ENCODE data around the gene MGARP. TPM values are rescaled to one million over a fixed set of nuclear protein-coding genes. Genes with fewer than 3 reads are reported as not detected.

The MGARP gene
- total RNA-seq, 4 donors from 2014 or later, result 0.71 to 2.1 (median 1.1) TPM

DNA sequence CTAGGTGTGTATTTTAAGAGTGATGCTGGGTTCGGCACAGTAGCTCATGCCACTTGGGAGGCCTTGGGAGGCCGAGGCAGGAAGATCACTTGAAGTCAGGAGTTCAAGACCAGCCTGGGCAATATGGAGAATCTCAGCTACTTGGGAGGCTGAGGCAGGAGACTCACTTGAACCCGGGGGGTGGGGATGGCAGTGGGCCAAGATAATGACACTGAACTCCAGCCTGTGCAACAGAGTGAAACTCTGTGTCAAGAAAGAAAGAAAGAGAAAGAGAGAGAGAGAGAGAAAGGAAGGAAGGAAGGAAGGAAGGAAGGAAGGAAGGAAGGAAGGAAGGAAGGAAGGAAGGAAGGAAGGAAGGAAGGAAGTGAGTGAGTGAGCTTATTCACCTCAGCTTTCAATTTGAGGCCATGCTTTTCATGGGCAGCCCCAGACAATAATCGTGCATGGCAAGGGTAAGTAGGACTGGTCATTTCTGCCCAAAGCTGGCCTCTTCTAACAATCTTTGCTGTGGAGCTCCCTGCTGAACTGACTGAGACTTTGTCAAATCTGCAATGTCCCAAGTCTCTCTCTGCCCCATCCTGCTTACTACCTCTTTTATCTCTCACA, 60.5 kb downstream of the MGARP start:
- TF ChIP-seq POLR2A (IDR thresholded peaks at IDR 0.05), result no peak
- TF ChIP-seq, protein P1, sequence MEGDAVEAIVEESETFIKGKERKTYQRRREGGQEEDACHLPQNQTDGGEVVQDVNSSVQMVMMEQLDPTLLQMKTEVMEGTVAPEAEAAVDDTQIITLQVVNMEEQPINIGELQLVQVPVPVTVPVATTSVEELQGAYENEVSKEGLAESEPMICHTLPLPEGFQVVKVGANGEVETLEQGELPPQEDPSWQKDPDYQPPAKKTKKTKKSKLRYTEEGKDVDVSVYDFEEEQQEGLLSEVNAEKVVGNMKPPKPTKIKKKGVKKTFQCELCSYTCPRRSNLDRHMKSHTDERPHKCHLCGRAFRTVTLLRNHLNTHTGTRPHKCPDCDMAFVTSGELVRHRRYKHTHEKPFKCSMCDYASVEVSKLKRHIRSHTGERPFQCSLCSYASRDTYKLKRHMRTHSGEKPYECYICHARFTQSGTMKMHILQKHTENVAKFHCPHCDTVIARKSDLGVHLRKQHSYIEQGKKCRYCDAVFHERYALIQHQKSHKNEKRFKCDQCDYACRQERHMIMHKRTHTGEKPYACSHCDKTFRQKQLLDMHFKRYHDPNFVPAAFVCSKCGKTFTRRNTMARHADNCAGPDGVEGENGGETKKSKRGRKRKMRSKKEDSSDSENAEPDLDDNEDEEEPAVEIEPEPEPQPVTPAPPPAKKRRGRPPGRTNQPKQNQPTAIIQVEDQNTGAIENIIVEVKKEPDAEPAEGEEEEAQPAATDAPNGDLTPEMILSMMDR (IDR thresholded peaks at IDR 0.05), result no peak
- intact Hi-C loops (cut with DNase I), result no loop called here
- WGBS, 2 donors, result 87% methylated on average over 4 of the region's 4 CpGs
- no peaks in the 10 kb centered on the region for H3K36me3 ChIP-seq
- no peaks in the 10 kb centered on the region for H3K4me1 ChIP-seq
- H3K27ac ChIP-seq, result no peak overlapping the region
- H3K27me3 ChIP-seq, result no peaks in the 10 kb centered on the region
- DNase-seq, result no peak
- no peak overlapping the region for H3K4me3 ChIP-seq (replicated peaks in 1 of 3)
- no peaks in the 10 kb centered on the region for H3K9me3 ChIP-seq

Small RNA genes lying within 50 kb of the gene (small RNA-seq; reads per million reads assigned to genes)
- gene RNU6-1074P, result not detected
- not detected for gene RNU6-1214P
- gene RNU6-506P, result not detected

Other genes starting within 250 kb of the MGARP start
- 10 to 100 TPM; 58.1 to 76.6 (median 65.0) TPM for gene ELF2, start 103.0 kb downstream of the MGARP start, total RNA-seq
- gene NAA15, start 21.3 kb upstream of the MGARP start, total RNA-seq, result 10 to 100 TPM; 21.7 to 47.7 (median 24.6) TPM
- gene NDUFC1, start 22.3 kb upstream of the MGARP start, total RNA-seq, result 10 to 100 TPM; 27.9 to 92.4 (median 53.2) TPM
- gene RAB33B, start 173.9 kb upstream of the MGARP start, total RNA-seq, result 10 to 100 TPM in 3 of 4 donors, 1 to 10 TPM in 1; 7.9 to 13.6 (median 12.0) TPM